Measurements from ENCODE around the gene ARMC7.
"Not testable (repeated sequence)": the region's sequence is repeated elsewhere in the genome, so short reads cannot be mapped to it uniquely, and the experiment has no call there.

Gene ARMC7

DNA sequence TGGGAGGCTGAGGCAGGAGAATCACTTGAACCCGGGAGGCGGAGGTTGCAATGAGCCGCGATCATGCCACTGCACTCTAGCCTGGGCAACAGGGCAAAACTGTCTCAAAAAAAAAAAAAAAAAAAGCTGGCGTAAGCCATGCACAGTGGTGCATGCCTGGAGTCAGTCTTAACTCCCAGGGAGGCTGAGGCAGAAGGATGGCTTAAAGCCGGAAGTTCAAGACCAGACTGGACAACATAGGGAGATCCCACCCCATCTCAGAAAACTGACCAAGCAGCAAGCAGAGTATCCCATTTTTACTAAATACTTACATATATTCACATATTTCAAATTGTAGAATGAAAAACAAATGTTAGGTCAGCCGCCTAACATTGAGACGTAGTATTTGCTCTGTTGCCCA, 17.2 kb downstream of the ARMC7 start:
- Histone ChIP-seq H3K4me3 (ENCODE audit: low read depth in 1 of 5, low read length in 5 of 5) (no peak overlapping the region), H3K4me1 (ENCODE audit: control insufficient read depth in 5 of 5, insufficient read depth in 5 of 5, low read length in 5 of 5) (peaks cover 0 to 27% (median 13%) of the 10 kb centered on the region in 5 donors), H3K27me3 (ENCODE audit: control insufficient read depth in 5 of 5, insufficient read depth in 4 of 5, low read length in 5 of 5) (no peaks in the 10 kb centered on the region), H3K9ac (ENCODE audit: low read length in 5 of 5) (no peak overlapping the region), H3K27ac (ENCODE audit: low read depth, low read length) (no peak overlapping the region), H3K36me3 (ENCODE audit: control insufficient read depth in 5 of 5, insufficient read depth in 5 of 5, low read length in 5 of 5) (peaks cover 0 to 24% (median 12%) of the 10 kb centered on the region in 5 donors), H3K9me3 (ENCODE audit: control insufficient read depth in 5 of 5, low read length in 5 of 5) (no peaks in the 10 kb centered on the region)

DNA sequence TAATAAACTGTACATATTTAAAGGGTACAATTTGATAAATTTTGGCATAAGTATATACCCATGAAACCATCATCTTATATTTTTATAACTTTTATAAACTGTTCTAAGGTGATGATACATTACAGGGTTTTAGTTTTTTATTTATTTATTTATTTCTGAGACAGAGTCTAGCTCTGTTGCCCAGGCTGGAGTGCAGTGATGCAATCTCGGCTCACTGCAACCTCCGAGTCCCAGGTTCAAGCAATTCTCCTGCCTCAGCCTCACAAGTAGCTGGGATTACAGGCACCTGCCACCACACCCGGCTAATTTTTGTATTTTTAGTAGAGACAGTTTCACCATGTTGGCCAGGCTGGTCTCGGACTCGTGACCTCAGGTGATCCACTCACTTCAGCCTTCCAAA, 18.2 kb downstream of the ARMC7 start:
- H3K27ac ChIP-seq (ENCODE audit: low read depth, low read length); H3K9ac ChIP-seq (ENCODE audit: low read length in 5 of 5); H3K4me3 ChIP-seq (ENCODE audit: low read depth in 1 of 5, low read length in 5 of 5); H3K9me3 ChIP-seq (ENCODE audit: control insufficient read depth in 5 of 5, low read length in 5 of 5); H3K27me3 ChIP-seq (ENCODE audit: control insufficient read depth in 5 of 5, insufficient read depth in 4 of 5, low read length in 5 of 5): not testable (repeated sequence)
- Histone ChIP-seq H3K36me3 (ENCODE audit: control insufficient read depth in 5 of 5, insufficient read depth in 5 of 5, low read length in 5 of 5) (peaks cover 0 to 24% (median 12%) of the 10 kb centered on the region in 5 donors), H3K4me1 (ENCODE audit: control insufficient read depth in 5 of 5, insufficient read depth in 5 of 5, low read length in 5 of 5) (peaks cover 0 to 32% (median 18%) of the 10 kb centered on the region in 5 donors)

DNA sequence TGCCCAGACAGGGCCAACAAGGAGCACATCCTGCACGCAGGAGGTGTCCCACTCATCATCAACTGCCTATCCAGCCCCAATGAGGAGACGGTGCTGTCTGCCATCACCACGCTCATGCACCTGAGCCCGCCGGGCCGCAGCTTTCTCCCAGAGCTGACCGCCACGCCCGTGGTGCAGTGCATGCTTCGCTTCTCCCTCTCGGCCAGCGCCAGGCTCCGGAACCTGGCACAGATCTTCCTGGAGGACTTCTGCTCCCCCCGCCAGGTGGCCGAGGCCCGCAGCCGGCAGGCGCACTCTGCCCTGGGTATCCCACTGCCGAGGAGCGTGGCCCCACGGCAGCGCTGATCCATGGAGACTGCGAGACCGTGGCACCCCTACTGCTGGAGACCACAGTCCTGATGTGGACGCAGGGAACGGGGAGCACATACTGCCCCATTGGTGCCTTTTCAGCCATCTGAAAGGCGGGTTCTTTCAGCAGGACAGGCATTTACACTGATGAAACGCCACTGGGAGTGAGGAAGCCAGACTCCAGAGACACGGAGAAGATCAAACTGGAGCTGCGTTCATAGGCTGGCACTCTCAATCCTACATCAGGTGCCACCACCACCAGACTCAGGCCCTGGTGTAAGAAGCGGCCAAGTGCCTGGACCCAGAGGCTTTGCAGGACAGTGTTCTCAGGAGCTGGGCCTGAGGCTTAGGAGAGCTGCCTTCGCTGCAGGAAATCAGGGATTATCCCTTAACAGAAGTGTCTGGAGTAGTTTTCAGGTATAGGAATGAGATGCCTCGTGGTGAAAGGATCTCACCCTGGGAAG, 19.1 kb downstream of the ARMC7 start:
- Histone ChIP-seq H3K9ac (ENCODE audit: low read length in 5 of 5) (no peak overlapping the region), H3K4me3 (ENCODE audit: low read depth in 1 of 5, low read length in 5 of 5) (no peak overlapping the region), H3K9me3 (ENCODE audit: control insufficient read depth in 5 of 5, low read length in 5 of 5) (no peaks in the 10 kb centered on the region), H3K36me3 (ENCODE audit: control insufficient read depth in 5 of 5, insufficient read depth in 5 of 5, low read length in 5 of 5) (peaks cover 0 to 24% (median 12%) of the 10 kb centered on the region in 5 donors), H3K27ac (ENCODE audit: low read depth, low read length) (no peak overlapping the region), H3K4me1 (ENCODE audit: control insufficient read depth in 5 of 5, insufficient read depth in 5 of 5, low read length in 5 of 5) (peaks cover 0 to 32% (median 18%) of the 10 kb centered on the region in 5 donors), H3K27me3 (ENCODE audit: control insufficient read depth in 5 of 5, insufficient read depth in 4 of 5, low read length in 5 of 5) (no peaks in the 10 kb centered on the region)

DNA sequence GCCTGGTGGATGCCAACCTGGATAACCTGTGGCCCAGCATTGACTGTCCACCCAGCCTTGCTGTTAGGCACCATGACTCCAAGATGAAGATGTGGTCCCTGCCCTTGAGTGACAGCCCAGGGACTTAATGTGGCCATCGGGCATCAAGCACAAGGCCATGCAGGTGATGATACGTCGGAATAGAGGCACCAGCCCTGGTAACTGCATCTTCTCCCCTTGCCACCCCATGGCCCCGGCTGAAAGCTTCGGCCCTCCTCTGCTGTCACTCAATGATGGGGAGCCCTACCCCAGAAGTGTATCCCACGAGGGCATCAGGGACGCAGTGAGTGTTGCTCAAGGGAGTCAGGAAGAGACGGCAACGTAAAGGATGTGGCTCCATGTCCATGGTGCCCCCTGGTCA, 19.8 kb downstream of the ARMC7 start:
- Histone ChIP-seq H3K9ac (ENCODE audit: low read length in 5 of 5) (no peak overlapping the region), H3K27me3 (ENCODE audit: control insufficient read depth in 5 of 5, insufficient read depth in 4 of 5, low read length in 5 of 5) (no peaks in the 10 kb centered on the region), H3K4me1 (ENCODE audit: control insufficient read depth in 5 of 5, insufficient read depth in 5 of 5, low read length in 5 of 5) (peaks cover 0 to 27% (median 18%) of the 10 kb centered on the region in 5 donors), H3K36me3 (ENCODE audit: control insufficient read depth in 5 of 5, insufficient read depth in 5 of 5, low read length in 5 of 5) (peaks cover 0 to 24% (median 12%) of the 10 kb centered on the region in 5 donors), H3K27ac (ENCODE audit: low read depth, low read length) (no peak overlapping the region), H3K9me3 (ENCODE audit: control insufficient read depth in 5 of 5, low read length in 5 of 5) (no peaks in the 10 kb centered on the region), H3K4me3 (ENCODE audit: low read depth in 1 of 5, low read length in 5 of 5) (no peak overlapping the region)

DNA sequence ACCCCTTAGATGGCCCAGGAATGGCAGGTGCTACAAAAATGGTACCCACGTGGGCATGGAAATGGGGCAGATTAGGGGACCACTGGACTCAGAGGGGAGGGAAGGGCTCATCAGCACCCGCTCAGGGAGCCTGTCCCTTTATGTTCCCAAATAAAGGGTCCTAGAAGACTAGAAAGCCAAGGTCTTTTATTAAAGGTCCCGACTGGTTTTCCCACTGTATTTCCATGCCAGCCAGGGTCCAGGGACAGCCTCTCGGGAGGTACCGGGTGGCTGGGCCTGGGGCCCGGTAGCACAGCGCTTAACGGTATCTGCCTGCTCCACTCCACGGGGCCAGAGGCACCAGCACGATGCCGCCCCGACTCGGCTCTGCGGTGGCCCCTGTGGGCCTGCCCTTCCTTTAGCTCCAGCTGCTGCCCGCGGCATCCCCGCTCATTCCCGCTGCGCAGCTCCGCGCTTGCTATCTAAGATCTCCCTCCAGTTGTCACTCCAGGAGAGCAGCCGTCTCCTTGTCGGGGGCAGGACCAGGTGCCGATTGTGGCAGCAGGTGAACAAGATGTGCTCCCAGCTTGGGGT, 20.4 kb downstream of the ARMC7 start:
- Histone ChIP-seq H3K27me3 (ENCODE audit: control insufficient read depth in 5 of 5, insufficient read depth in 4 of 5, low read length in 5 of 5) (no peaks in the 10 kb centered on the region), H3K4me3 (ENCODE audit: low read depth in 1 of 5, low read length in 5 of 5) (peak overlapping the region in 3 of 5 donors; percentile 55 to 81 (median 64)), H3K9me3 (ENCODE audit: control insufficient read depth in 5 of 5, low read length in 5 of 5) (no peaks in the 10 kb centered on the region), H3K27ac (ENCODE audit: low read depth, low read length) (no peak overlapping the region), H3K4me1 (ENCODE audit: control insufficient read depth in 5 of 5, insufficient read depth in 5 of 5, low read length in 5 of 5) (peaks cover 0 to 27% (median 18%) of the 10 kb centered on the region in 5 donors), H3K36me3 (ENCODE audit: control insufficient read depth in 5 of 5, insufficient read depth in 5 of 5, low read length in 5 of 5) (peaks cover 0 to 24% (median 12%) of the 10 kb centered on the region in 5 donors), H3K9ac (ENCODE audit: low read length in 5 of 5) (peak overlapping the region in 2 of 5 donors; percentile 76 to 82)

DNA sequence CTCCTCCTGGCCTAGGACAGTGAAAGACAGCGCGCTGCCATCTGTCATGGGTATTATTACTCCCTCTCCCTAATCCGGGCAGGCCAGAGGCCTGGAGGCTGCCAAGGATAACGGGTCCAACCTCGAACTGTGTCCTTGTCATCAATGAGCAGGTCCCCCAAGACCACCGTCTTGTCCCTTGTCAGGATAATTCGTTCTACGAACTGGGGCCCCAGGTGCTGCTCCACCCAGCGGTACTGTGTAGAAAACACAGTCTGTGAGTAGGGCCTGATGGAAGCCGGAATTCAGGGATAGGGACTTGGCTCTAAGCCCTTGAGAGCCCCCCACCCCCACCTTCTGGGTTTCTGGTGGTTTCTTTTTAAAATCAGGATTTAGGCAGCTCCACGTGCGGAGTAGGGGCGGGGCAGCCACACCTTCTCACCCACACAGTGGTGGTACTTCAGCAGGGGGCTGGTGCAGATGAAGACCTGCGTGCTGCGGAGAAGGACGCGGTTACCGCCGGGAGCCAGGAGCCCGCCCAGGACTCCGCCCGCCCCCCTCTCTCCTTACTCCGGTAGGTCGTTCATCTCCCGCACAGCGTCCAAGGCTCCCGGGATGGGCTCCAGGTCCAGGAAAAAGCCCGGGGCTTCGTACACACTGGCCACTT, 21.0 kb downstream of the ARMC7 start:
- H3K4me3 ChIP-seq (ENCODE audit: low read depth in 1 of 5, low read length in 5 of 5) = peak overlapping the region; percentile 55 to 89 (median 67)
- peaks cover 0 to 26% (median 18%) of the 10 kb centered on the region in 5 donors for H3K4me1 ChIP-seq (ENCODE audit: control insufficient read depth in 5 of 5, insufficient read depth in 5 of 5, low read length in 5 of 5)
- peak overlapping the region in 4 of 5 donors; percentile 69 to 82 (median 76) for H3K9ac ChIP-seq (ENCODE audit: low read length in 5 of 5)
- H3K36me3 ChIP-seq (ENCODE audit: control insufficient read depth in 5 of 5, insufficient read depth in 5 of 5, low read length in 5 of 5) = peaks cover 0 to 23% (median 12%) of the 10 kb centered on the region in 5 donors
- no peaks in the 10 kb centered on the region for H3K27me3 ChIP-seq (ENCODE audit: control insufficient read depth in 5 of 5, insufficient read depth in 4 of 5, low read length in 5 of 5)
- peak overlapping the region; percentile 62 for H3K27ac ChIP-seq (ENCODE audit: low read depth, low read length)
- H3K9me3 ChIP-seq (ENCODE audit: control insufficient read depth in 5 of 5, low read length in 5 of 5) = no peaks in the 10 kb centered on the region

DNA sequence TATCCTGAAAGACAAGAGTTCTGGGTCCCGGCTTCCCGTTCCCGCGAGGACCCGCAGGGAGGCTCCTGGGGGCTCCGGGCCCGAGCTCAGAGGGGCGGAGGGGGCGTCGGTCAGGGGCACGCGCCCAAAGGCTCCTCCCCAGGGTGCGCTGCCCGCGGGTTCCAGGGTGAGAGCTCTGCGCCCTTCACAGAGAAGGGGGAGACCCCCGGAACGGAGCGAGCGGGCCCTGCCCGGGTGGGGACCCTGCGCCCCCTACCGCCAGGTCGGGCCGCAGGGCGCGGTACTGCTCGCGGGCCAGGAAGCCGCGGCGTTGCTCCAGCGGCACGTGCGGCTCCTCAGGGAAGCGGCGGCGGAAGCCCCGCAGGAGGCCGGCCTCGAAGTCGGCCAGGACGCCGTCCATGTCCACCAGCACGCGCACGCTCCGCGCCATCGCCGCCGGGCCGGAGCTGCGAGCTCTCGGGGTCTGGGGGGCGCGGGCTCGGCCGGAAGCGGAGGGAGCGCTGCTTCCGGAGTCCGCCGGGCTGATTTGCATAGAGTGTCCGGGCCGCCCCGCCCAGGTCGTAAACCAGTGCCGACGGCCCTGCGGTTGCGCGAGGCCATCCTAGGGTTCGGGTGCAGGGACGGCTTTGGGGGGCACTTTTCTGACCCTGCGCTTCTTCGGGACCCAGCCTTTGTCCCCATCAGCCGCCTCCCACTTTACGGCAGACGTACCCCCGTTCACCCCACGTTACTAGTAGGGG, 21.7 kb downstream of the ARMC7 start, which contains the start of gene NT5C:
Gene NT5C (minus strand): TSS at position 465 of the 740 bp plus-strand sequence. CDS start 35 bp downstream, at position 430.
- Histone ChIP-seq H3K9me3 (ENCODE audit: control insufficient read depth in 5 of 5, low read length in 5 of 5) (no peaks in the 10 kb centered on the region), H3K36me3 (ENCODE audit: control insufficient read depth in 5 of 5, insufficient read depth in 5 of 5, low read length in 5 of 5) (peaks cover 0 to 25% (median 12%) of the 10 kb centered on the region in 5 donors), H3K27ac (ENCODE audit: low read depth, low read length) (peak within 1 kb of the TSS; percentile 62), H3K27me3 (ENCODE audit: control insufficient read depth in 5 of 5, insufficient read depth in 4 of 5, low read length in 5 of 5) (no peaks in the 10 kb centered on the region), H3K4me1 (ENCODE audit: control insufficient read depth in 5 of 5, insufficient read depth in 5 of 5, low read length in 5 of 5) (peaks cover 0 to 21% (median 18%) of the 10 kb centered on the region in 5 donors), H3K4me3 (ENCODE audit: low read depth in 1 of 5, low read length in 5 of 5) (peak within 1 kb of the TSS; percentile 64 to 89 (median 81)), H3K9ac (ENCODE audit: low read length in 5 of 5) (peak within 1 kb of the TSS in 4 of 5 donors; percentile 69 to 84 (median 76))

DNA sequence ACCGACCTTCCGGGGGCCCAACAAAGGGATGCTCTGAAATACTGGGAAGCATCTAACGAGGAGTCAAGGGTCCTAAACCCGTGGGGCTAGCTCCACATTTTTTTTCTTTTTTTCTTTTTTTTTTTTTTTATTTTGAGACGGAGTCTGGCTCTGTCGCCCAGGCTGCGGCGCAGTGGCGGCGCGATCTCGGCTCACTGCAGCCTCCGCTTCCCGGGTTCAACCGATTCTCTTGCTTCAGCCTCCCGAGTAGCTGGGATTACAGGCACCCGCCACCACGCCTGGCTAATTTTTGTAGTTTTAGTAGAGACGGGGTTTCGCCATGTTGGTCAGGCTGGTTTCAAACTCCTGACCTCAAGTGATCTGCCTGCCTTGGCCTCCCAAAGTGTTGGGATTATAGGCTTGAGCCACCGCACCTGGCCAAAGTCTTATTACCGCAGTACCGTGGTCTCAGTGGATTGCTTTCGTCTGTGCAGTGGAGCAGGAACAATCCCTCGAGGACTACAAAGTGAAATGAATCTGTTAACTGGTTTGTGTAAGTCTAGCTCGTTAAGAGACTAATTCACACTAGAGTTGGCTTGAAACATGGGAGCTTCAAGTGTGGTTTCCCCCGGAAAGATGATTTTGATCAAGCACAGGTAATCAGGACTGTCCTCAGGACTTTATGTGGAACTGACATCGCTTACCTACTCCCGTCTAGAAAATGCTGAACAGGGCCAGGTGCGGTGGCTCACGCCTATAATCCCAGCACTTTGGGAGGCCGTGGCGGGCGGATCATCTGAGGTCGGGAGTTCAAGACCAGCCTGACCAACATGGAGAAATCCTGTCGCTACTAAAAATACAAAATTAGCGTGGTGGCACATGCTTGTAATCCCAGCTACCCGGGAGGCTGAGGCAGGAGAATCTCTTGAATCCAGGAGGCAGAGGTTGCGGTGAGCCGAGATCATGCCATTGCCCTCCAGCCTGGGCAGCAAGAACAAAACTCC, 22.5 kb downstream of the ARMC7 start:
- not testable (repeated sequence) for H3K27me3 ChIP-seq (ENCODE audit: control insufficient read depth in 5 of 5, insufficient read depth in 4 of 5, low read length in 5 of 5); H3K9me3 ChIP-seq (ENCODE audit: control insufficient read depth in 5 of 5, low read length in 5 of 5)
- peak overlapping the region; percentile 64 to 89 (median 81) for H3K4me3 ChIP-seq (ENCODE audit: low read depth in 1 of 5, low read length in 5 of 5)
- H3K27ac ChIP-seq (ENCODE audit: low read depth, low read length) = peak overlapping the region; percentile 62
- H3K9ac ChIP-seq (ENCODE audit: low read length in 5 of 5) = peak overlapping the region in 4 of 5 donors; percentile 69 to 84 (median 76)
- peaks cover 0 to 21% (median 18%) of the 10 kb centered on the region in 5 donors for H3K4me1 ChIP-seq (ENCODE audit: control insufficient read depth in 5 of 5, insufficient read depth in 5 of 5, low read length in 5 of 5)
- peaks cover 0 to 25% (median 12%) of the 10 kb centered on the region in 5 donors for H3K36me3 ChIP-seq (ENCODE audit: control insufficient read depth in 5 of 5, insufficient read depth in 5 of 5, low read length in 5 of 5)
